ENCODE measurements around the gene ST6GALNAC5.

DNA sequence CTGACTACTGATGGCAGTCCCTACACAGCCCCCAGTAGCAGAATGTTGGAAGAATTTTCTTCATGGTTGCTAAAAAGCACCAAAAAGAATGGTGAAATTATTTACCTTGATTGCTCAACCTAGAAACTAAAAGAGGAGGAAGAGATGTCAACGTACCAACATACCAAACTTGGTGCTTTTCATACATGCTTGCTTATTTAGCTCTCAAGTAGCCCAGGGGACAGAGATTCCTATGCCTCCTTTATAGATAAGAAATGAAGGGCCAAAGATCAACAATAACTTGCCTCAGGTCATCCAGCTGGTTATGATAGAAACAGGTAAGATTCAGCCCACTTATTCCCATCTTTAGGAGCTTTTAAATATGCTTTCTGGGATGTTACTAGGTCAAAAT lies 181.3 kb downstream of the ST6GALNAC5 start:
- no peak for TF ChIP-seq REST (IDR thresholded peaks at IDR 0.05; ENCODE audit: low read depth)
- no peak for TF ChIP-seq RAD21 (IDR thresholded peaks at IDR 0.05; ENCODE audit: low read depth)
- no peak for TF ChIP-seq CREB1 (IDR thresholded peaks at IDR 0.05; ENCODE audit: low read depth)
- TF ChIP-seq TCF12 (IDR thresholded peaks at IDR 0.05; ENCODE audit: low read depth): no peak

All from Ishikawa (cell line).